PC-3 (cell line): ENCODE data around the gene EPB41L5.

Experiments
- EZH2 ChIP-seq: fragments of 300-600 bp; sonication (generic); IDR thresholded peaks from one replicate; pipeline ENCODE4 v1.6.1; 2017; ENCODE audit warnings: antibody characterized with exemption, mild to moderate bottlenecking, low read length; ENCODE audit not compliant: unreplicated experiment
- EZH2phosphoT487 ChIP-seq: fragments of 300-600 bp; sonication (generic); IDR thresholded peaks from 2 replicates; pipeline ENCODE4 v1.6.1; 2018; ENCODE audit warnings: mild to moderate bottlenecking, antibody characterized with exemption, low read length, borderline replicate concordance
- TF ChIP-seq, protein P1 (sequence below): fragments of 300-600 bp; sonication (generic); conservative IDR thresholded peaks from 2 replicates; pipeline ENCODE4 v1.5.1; 2017; ENCODE audit warnings: antibody characterized with exemption, low read depth, mild to moderate bottlenecking, low read length

DNA sequence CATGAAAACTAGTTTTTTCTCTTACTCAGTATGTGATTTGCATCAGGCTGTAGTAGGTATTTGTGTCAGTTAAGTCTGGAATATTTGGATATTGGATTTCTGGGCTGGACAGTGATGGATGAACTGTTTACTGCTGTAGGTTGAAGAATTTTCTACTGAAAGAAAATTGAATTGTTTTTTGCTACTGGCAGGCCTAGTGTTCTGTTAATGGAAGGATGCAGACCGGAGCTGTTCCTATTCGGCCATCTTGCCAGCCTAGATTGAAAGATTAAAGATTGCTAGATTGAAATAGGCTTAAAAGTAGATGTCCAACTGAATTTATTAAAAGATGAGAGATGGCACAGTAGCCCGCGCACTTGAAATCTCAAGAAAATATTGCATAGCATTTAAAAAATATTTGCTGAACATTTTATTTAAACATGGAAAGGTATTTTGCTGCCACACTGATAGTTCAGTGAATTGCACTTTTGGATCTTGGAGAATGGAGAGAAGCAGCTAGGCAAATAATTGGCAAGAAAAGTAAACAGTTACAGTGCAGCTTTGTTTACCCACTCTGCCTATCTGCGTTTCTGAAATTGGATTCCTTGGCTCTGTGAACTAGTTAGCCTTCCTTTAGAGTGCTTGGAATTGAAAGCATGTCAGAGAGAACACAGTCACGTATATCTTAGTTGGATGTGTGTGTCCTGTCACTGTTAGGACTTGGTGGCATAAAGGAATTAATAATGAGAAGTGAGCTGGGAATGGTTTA is 54.1 kb downstream of the EPB41L5 start:
- TF ChIP-seq, protein P1, sequence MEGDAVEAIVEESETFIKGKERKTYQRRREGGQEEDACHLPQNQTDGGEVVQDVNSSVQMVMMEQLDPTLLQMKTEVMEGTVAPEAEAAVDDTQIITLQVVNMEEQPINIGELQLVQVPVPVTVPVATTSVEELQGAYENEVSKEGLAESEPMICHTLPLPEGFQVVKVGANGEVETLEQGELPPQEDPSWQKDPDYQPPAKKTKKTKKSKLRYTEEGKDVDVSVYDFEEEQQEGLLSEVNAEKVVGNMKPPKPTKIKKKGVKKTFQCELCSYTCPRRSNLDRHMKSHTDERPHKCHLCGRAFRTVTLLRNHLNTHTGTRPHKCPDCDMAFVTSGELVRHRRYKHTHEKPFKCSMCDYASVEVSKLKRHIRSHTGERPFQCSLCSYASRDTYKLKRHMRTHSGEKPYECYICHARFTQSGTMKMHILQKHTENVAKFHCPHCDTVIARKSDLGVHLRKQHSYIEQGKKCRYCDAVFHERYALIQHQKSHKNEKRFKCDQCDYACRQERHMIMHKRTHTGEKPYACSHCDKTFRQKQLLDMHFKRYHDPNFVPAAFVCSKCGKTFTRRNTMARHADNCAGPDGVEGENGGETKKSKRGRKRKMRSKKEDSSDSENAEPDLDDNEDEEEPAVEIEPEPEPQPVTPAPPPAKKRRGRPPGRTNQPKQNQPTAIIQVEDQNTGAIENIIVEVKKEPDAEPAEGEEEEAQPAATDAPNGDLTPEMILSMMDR: no peak
- TF ChIP-seq EZH2: no peak
- TF ChIP-seq EZH2phosphoT487: no peak
